GM12891 (cell line): Measurements from ENCODE around the gene POU1F1.

Experiments
- PAX5 ChIP-seq: IDR thresholded peaks from 2 replicates; pipeline ENCODE4 v1.6.1; 2011; ENCODE audit warnings: low read length, moderate library complexity, mild to moderate bottlenecking; ENCODE audit not compliant: insufficient read depth, severe bottlenecking
- POLR2A ChIP-seq: IDR thresholded peaks from 2 replicates; pipeline ENCODE4 v1.6.1; 2011; ENCODE audit warnings: low read depth, low read length, control low read depth
- POLR2AphosphoS5 ChIP-seq: IDR thresholded peaks from 2 replicates; pipeline ENCODE4 v1.6.1; 2011; ENCODE audit warnings: low read depth, low read length, control low read depth
- POU2F2 ChIP-seq: IDR thresholded peaks from 2 replicates; pipeline ENCODE4 v1.6.1; 2011; ENCODE audit warnings: low read depth, mild to moderate bottlenecking, control low read depth, low read length, moderate library complexity
- SPI1 ChIP-seq: IDR thresholded peaks from 2 replicates; pipeline ENCODE4 v1.6.1; 2011; ENCODE audit warnings: low read depth, low read length, control low read depth
- TAF1 ChIP-seq: IDR thresholded peaks from 2 replicates; pipeline ENCODE4 v1.6.1; 2011; ENCODE audit warnings: low read depth, low read length, control low read depth

DNA sequence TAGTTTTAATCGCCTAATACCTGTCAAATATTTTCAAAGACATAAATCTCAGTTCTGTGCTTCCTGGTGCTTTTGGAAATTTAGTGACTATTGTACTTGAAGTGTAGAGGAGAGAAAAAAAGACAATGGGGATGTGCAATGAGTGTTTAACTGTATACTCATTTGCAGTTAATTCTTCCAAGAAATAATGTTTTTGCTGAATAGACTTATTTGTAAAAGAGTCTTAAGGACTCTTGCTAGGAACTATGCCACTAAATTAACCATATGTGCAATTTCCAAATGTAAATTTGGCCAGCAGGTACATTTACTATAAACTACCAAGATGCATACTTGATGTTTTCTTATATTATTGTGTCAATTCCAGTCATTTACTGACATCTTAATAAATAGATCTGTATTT is 47.3 kb downstream of the POU1F1 start:
- no peak for TF ChIP-seq POLR2A
- no peak for TF ChIP-seq TAF1
- no peak for TF ChIP-seq POLR2AphosphoS5
- TF ChIP-seq SPI1: no peak
- no peak for TF ChIP-seq PAX5
- TF ChIP-seq POU2F2: no peak
